GM12875 (cell line): ENCODE results near the gene ARMC2.
A peak's percentile ranks its signal among the peaks of the same experiment; 100 is the strongest.

Experiments
- H3K4me3 ChIP-seq: one replicate; pipeline ENCODE4 v1.5.1; 2011; ENCODE audit warnings: low read depth, low read length, control low read depth
- CTCF ChIP-seq: IDR thresholded peaks from 2 replicates; pipeline ENCODE4 v1.5.1; 2011; ENCODE audit warnings: low read depth, mild to moderate bottlenecking, control low read depth, inconsistent platforms, low read length, moderate library complexity, borderline replicate concordance; ENCODE audit not compliant: insufficient read depth

The ARMC2 gene

GRCh38 chr6:108832738-108833137 lies 15.5 kb upstream of the ARMC2 start:
- no peak for TF ChIP-seq CTCF
- H3K4me3 ChIP-seq: no peak overlapping the region

- H3K4me3 ChIP-seq: no peak overlapping the region
- TF ChIP-seq CTCF: peak; percentile 91
These were observed 12.9 kb upstream of the ARMC2 start for GRCh38 chr6:108835218-108835850.

GRCh38 chr6:108836061-108836460 lies 12.2 kb upstream of the ARMC2 start:
- no peak for TF ChIP-seq CTCF
- H3K4me3 ChIP-seq: no peak overlapping the region

- no peak for TF ChIP-seq CTCF
- no peak overlapping the region for H3K4me3 ChIP-seq
These were observed 10.8 kb upstream of the ARMC2 start for GRCh38 chr6:108837236-108837971.

GRCh38 chr6:108838101-108838717 lies 10.0 kb upstream of the ARMC2 start:
- TF ChIP-seq CTCF: no peak
- no peak overlapping the region for H3K4me3 ChIP-seq

- no peak for TF ChIP-seq CTCF
- H3K4me3 ChIP-seq: no peak overlapping the region
These were observed 9.1 kb upstream of the ARMC2 start for GRCh38 chr6:108839083-108839642.

GRCh38 chr6:108840919-108841318 lies 7.3 kb upstream of the ARMC2 start:
- H3K4me3 ChIP-seq: no peak overlapping the region
- no peak for TF ChIP-seq CTCF
